HCT116 (cell line): Measurements from ENCODE around the gene SH3GL3. TPM values are rescaled to one million over a fixed set of nuclear protein-coding genes. Genes with fewer than 3 reads are reported as not detected.

Experiments used
- ATAC-seq: fragments of 200-7000 bp; cut with Tn5 transposase; 2 replicates; pipeline ENCODE4 v1.9.1; 2020; ENCODE audit warnings: mild to moderate bottlenecking, moderate library complexity
- BruUV-seq: library from RNA; stranded (reverse); fragments of 400-500 nt; replicated peaks from 2 replicates; lab custom pipeline; 2021; lab: Mats Ljungman, UMichigan
- CTCF ChIA-PET: fragments of 300-600 bp; sonication (Branson Sonifier 250); formaldehyde crosslinking; loops from one replicate; lab custom pipeline; 2021; ENCODE audit warnings: antibody characterized with exemption; lab: Charles Lee
- POLR2A ChIA-PET: fragments of 300-600, 350-600 bp; sonication (Branson Sonifier 250); formaldehyde crosslinking; loops from one replicate; lab custom pipeline; 2021; ENCODE audit warnings: antibody characterized with exemption; lab: Charles Lee
- RAD21 ChIA-PET, 2 experiments: fragments of 300-600 bp; sonication (Branson Sonifier 250); formaldehyde crosslinking; loops; one replicate each; lab custom pipeline; 2023; ENCODE audit warnings: low total read pairs in 2 of 2; ENCODE audit not compliant: uncharacterized antibody in 2 of 2, unreplicated experiment in 2 of 2, low non-redundant PET in 1 of 2; lab: Charles Lee
- DNase-seq: peaks from one replicate; pipeline ENCODE4 v3.0.0-alpha.2; 2010; ENCODE audit warnings: low read depth, low spot score
- H2AFZ ChIP-seq: fragments of 200-600 bp; shearing (Covaris generic), sonication (generic); 2 replicates; pipeline ENCODE4 v1.6.1; 2017; ENCODE audit warnings: low read depth, mixed run types, mixed read lengths, antibody characterized with exemption, low read length; ENCODE audit not compliant: poor library complexity, severe bottlenecking
- H3K27ac ChIP-seq: 2 replicates; pipeline ENCODE4 v1.5.1; 2012; ENCODE audit warnings: low read depth, low read length
- H3K27me3 ChIP-seq: fragments of 200-600 bp; sonication (generic); 2 replicates; pipeline ENCODE4 v1.6.1; 2016; ENCODE audit warnings: mixed run types, low read length, mixed read lengths; ENCODE audit not compliant: insufficient read depth
- H3K36me3 ChIP-seq, 2 experiments: fragments of 200-500 bp in 1 of 2; fragments of 200-600 bp in 1 of 2; sonication (Bioruptor generic) in 1 of 2; sonication (generic) in 1 of 2; 2 replicates each; pipeline versions ENCODE4 v1.5.1 to v1.6.1; 2014 to 2016; ENCODE audit warnings: low read length in 2 of 2, inconsistent platforms in 1 of 2, mixed read lengths in 1 of 2, mixed run types in 1 of 2; ENCODE audit not compliant: insufficient read depth in 2 of 2, control insufficient read depth in 1 of 2
- H3K4me1 ChIP-seq, 2 experiments: fragments of 200-600 bp in 1 of 2; sonication (generic) in 1 of 2; 2 replicates each; pipeline versions ENCODE4 v1.5.1 to v1.6.1; 2012 to 2017; ENCODE audit warnings: low read length in 2 of 2, inconsistent platforms in 1 of 2, mild to moderate bottlenecking in 1 of 2, mixed read lengths in 1 of 2, mixed run types in 1 of 2, moderate library complexity in 1 of 2; ENCODE audit not compliant: insufficient read depth in 2 of 2, control insufficient read depth in 1 of 2
- H3K4me2 ChIP-seq: fragments of 200-600 bp; sonication (generic); 2 replicates; pipeline ENCODE4 v1.6.1; 2017; ENCODE audit warnings: mixed run types, low read length, mixed read lengths
- H3K4me3 ChIP-seq, 2 experiments: fragments of 200-600 bp in 1 of 2; sonication (generic) in 1 of 2; replicated peaks in 1 of 2; 2 replicates each; pipeline ENCODE4 v1.5.1; 2011 to 2016; ENCODE audit warnings: low read length in 2 of 2, control low read depth in 1 of 2, low read depth in 1 of 2, mild to moderate bottlenecking in 1 of 2, mixed read lengths in 1 of 2, mixed run types in 1 of 2
- H3K79me2 ChIP-seq: fragments of 200-600 bp; sonication (generic); 2 replicates; pipeline ENCODE4 v1.6.1; 2017; ENCODE audit warnings: mild to moderate bottlenecking, mixed run types, low read length, moderate library complexity, mixed read lengths; ENCODE audit not compliant: insufficient read depth
- H3K9ac ChIP-seq: fragments of 200-600 bp; sonication (generic); 2 replicates; pipeline ENCODE4 v1.6.1; 2016; ENCODE audit warnings: low read length, mixed read lengths
- H3K9me2 ChIP-seq: fragments of 200-600 bp; sonication (generic), shearing (Covaris generic); 2 replicates; pipeline ENCODE4 v1.6.1; 2017; ENCODE audit warnings: mixed run types, mild to moderate bottlenecking, moderate library complexity; ENCODE audit not compliant: insufficient read depth
- H3K9me3 ChIP-seq, 2 experiments: fragments of 200-500 bp in 1 of 2; fragments of 200-600 bp in 1 of 2; sonication (Bioruptor generic) in 1 of 2; sonication (generic) in 1 of 2; 2 replicates each; pipeline ENCODE4 v1.6.1; 2014 to 2017; ENCODE audit warnings: low read length in 2 of 2, mixed read lengths in 2 of 2, inconsistent platforms in 1 of 2, low read depth in 1 of 2, mild to moderate bottlenecking in 1 of 2, mixed run types in 1 of 2, moderate library complexity in 1 of 2; ENCODE audit not compliant: control insufficient read depth in 1 of 2, insufficient read depth in 1 of 2
- H4K20me1 ChIP-seq: fragments of 200-600 bp; sonication (generic), shearing (Covaris generic); 2 replicates; pipeline ENCODE4 v1.6.1; 2017; ENCODE audit warnings: mixed run types, mild to moderate bottlenecking, moderate library complexity; ENCODE audit not compliant: insufficient read depth
- CEBPB ChIP-seq: IDR thresholded peaks from 2 replicates; pipeline ENCODE4 v1.6.1; 2012; ENCODE audit warnings: low read depth
- CTCF ChIP-seq, 3 experiments: fragments of 200-600 bp in 1 of 3; sonication (generic) in 1 of 3; IDR thresholded peaks in 2 of 3; conservative IDR thresholded peaks in 1 of 3; 2 replicates each; pipeline ENCODE4 v1.5.1; 2012 to 2017; ENCODE audit warnings: low read depth in 2 of 3, low read length in 2 of 3, antibody characterized with exemption in 1 of 3, borderline replicate concordance in 1 of 3, control low read depth in 1 of 3, mild to moderate bottlenecking in 1 of 3, mixed read lengths in 1 of 3, mixed run types in 1 of 3, moderate library complexity in 1 of 3; ENCODE audit not compliant: insufficient read depth in 1 of 3
- EGR1 ChIP-seq: IDR thresholded peaks from 2 replicates; pipeline ENCODE4 v1.6.1; 2012; ENCODE audit warnings: low read depth
- ELF1 ChIP-seq: IDR thresholded peaks from 2 replicates; pipeline ENCODE4 v1.6.1; 2012; ENCODE audit warnings: low read depth, borderline replicate concordance
- EZH2phosphoT487 ChIP-seq: fragments of 200-600 bp; IDR thresholded peaks from 2 replicates; pipeline ENCODE4 v1.6.1; 2018; ENCODE audit warnings: antibody characterized with exemption, borderline replicate concordance
- FOSL1 ChIP-seq: IDR thresholded peaks from 2 replicates; pipeline ENCODE4 v1.6.1; 2012; ENCODE audit warnings: low read depth
- JUND ChIP-seq: IDR thresholded peaks from 2 replicates; pipeline ENCODE4 v1.6.1; 2012
- MAX ChIP-seq: IDR thresholded peaks from 2 replicates; pipeline ENCODE4 v1.6.1; 2012
- POLR2A ChIP-seq: IDR thresholded peaks from 2 replicates; pipeline ENCODE4 v1.7.0; 2011; ENCODE audit warnings: borderline replicate concordance; ENCODE audit not compliant: insufficient read depth, insufficient read length; ENCODE audit errors: extremely low read depth
- REST ChIP-seq: IDR thresholded peaks from 2 replicates; pipeline ENCODE4 v1.6.1; 2012; ENCODE audit warnings: low read depth
- SIN3A ChIP-seq: IDR thresholded peaks from 2 replicates; pipeline ENCODE4 v1.6.1; 2012; ENCODE audit warnings: low read depth
- SP1 ChIP-seq: IDR thresholded peaks from 2 replicates; pipeline ENCODE4 v1.6.1; 2012; ENCODE audit warnings: low read depth
- ZFX ChIP-seq: fragments of 450-650 bp; IDR thresholded peaks from 2 replicates; pipeline ENCODE4 v1.6.1; 2017
- intact Hi-C: fragments of 100-400 bp; cut with micrococcal nuclease; formaldehyde crosslinking; loops from 2 replicates; pipeline ENCODE4 v1.10.0; 2022
- total RNA-seq: library from RNA; stranded (reverse); gene quantifications from one replicate; pipeline ENCODE4 v1.2.1, GENCODE V29; 2021; ENCODE audit not compliant: unreplicated experiment

Gene SH3GL3
- total RNA-seq, 1 experiment from 2014 or later, result 1.3 TPM

GRCh38 chr15:83510001-83510400, 62.9 kb downstream of the SH3GL3 start:
- intact Hi-C loops, result no loop called here
- Histone ChIP-seq H2AFZ (no peak overlapping the region), H3K36me3 (no peaks in the 10 kb centered on the region), H3K9me2 (no peaks in the 10 kb centered on the region), H3K4me3 (no peak overlapping the region), H3K9ac (no peak overlapping the region), H4K20me1 (no peaks in the 10 kb centered on the region), H3K4me2 (no peak overlapping the region), H3K79me2 (no peaks in the 10 kb centered on the region), H3K9me3 (no peaks in the 10 kb centered on the region), H3K27me3 (no peaks in the 10 kb centered on the region), H3K27ac (no peak overlapping the region), H3K4me1 (no peaks in the 10 kb centered on the region)
- no TSS peak for BruUV-seq
- no peak for ATAC-seq
- ChIA-PET RAD21 (no interaction called here), CTCF (no interaction called here), POLR2A (no interaction called here)
- TF ChIP-seq ZFX (no peak), SP1 (no peak), JUND (no peak), CEBPB (no peak)
- no peak for DNase-seq

GRCh38 chr15:83512459-83512858, 65.3 kb downstream of the SH3GL3 start:
- POLR2A ChIA-PET, result no interaction called here
- Histone ChIP-seq H3K4me3 (no peak overlapping the region), H4K20me1 (no peaks in the 10 kb centered on the region), H2AFZ (no peak overlapping the region), H3K4me1 (peaks cover 0 to 3% of the 10 kb centered on the region in 2 experiments; a peak in 1 of 4 replicates), H3K79me2 (no peaks in the 10 kb centered on the region), H3K9ac (no peak overlapping the region), H3K4me2 (no peak overlapping the region), H3K36me3 (no peaks in the 10 kb centered on the region), H3K27me3 (no peaks in the 10 kb centered on the region), H3K9me2 (no peaks in the 10 kb centered on the region), H3K9me3 (no peaks in the 10 kb centered on the region), H3K27ac (no peak overlapping the region)
- intact Hi-C loops, result no loop called here
- ATAC-seq, result no peak
- no TSS peak for BruUV-seq
- CTCF ChIA-PET, result no interaction called here
- DNase-seq, result no peak
- TF ChIP-seq ELF1 (no peak), CTCF (IDR thresholded peaks at IDR 0.05 in 2 of 3, conservative IDR thresholded peaks at IDR 0.05 in 1 of 3; ENCODE audit: borderline replicate concordance in 1 of 3, insufficient read depth in 1 of 3, low read depth in 2 of 3, low read length in 2 of 3) (no peak), REST (no peak), SIN3A (no peak), POLR2A (no peak), MAX (no peak), EGR1 (no peak), JUND (no peak), FOSL1 (no peak), ZFX (no peak), CEBPB (no peak), EZH2phosphoT487 (no peak)
- RAD21 ChIA-PET, result no interaction called here
